HFFc6 (cell line): ENCODE data around the gene GSN. TPM values are rescaled to one million over a fixed set of nuclear protein-coding genes. Genes with fewer than 3 reads are reported as not detected.

Source experiments
- DNase-seq: peaks from one replicate; pipeline ENCODE4 v3.0.0-alpha.2; 2018
- H3K27ac Mint-ChIP-seq: 2 replicates; pipeline ENCODE4 v1.8.0; 2020; ENCODE audit warnings: mild to moderate bottlenecking, mixed read lengths
- H3K27me3 Mint-ChIP-seq: 2 replicates; pipeline ENCODE4 v1.8.0; 2021; ENCODE audit warnings: mild to moderate bottlenecking, moderate library complexity, mixed read lengths; ENCODE audit not compliant: insufficient read depth
- H3K36me3 Mint-ChIP-seq: 2 replicates; pipeline ENCODE4 v1.8.0; 2021; ENCODE audit warnings: low read depth, mixed read lengths
- H3K4me1 Mint-ChIP-seq: 2 replicates; pipeline ENCODE4 v1.8.0; 2020; ENCODE audit warnings: low read depth, mixed read lengths
- H3K4me3 Mint-ChIP-seq: 2 replicates; pipeline ENCODE4 v1.8.0; 2020; ENCODE audit warnings: mild to moderate bottlenecking, moderate library complexity, mixed read lengths
- H3K9me3 Mint-ChIP-seq: 2 replicates; pipeline ENCODE4 v1.8.0; 2020; ENCODE audit warnings: mild to moderate bottlenecking, mixed read lengths
- total RNA-seq, 6 experiments: library from RNA; stranded (reverse); fragmentation: NEBNext Ultra II Directional; extraction: Animal tissue kit (Norgen Biotek cat#: 25700); gene quantifications; 2 replicates in 1 of 6; 3 replicates in 5 of 6; pipeline ENCODE4 v1.2.3, GENCODE V29; 2021
- TF ChIP-seq, protein P1 (sequence below): fragments of 200-600 bp; sonication (generic); IDR thresholded peaks from 2 replicates; pipeline ENCODE4 v1.5.0; 2021; ENCODE audit warnings: antibody characterized with exemption, mild to moderate bottlenecking

GSN gene
- total RNA-seq, 6 experiments from 2014 or later = 288 to 394 (median 318) TPM

- TF ChIP-seq, protein P1, sequence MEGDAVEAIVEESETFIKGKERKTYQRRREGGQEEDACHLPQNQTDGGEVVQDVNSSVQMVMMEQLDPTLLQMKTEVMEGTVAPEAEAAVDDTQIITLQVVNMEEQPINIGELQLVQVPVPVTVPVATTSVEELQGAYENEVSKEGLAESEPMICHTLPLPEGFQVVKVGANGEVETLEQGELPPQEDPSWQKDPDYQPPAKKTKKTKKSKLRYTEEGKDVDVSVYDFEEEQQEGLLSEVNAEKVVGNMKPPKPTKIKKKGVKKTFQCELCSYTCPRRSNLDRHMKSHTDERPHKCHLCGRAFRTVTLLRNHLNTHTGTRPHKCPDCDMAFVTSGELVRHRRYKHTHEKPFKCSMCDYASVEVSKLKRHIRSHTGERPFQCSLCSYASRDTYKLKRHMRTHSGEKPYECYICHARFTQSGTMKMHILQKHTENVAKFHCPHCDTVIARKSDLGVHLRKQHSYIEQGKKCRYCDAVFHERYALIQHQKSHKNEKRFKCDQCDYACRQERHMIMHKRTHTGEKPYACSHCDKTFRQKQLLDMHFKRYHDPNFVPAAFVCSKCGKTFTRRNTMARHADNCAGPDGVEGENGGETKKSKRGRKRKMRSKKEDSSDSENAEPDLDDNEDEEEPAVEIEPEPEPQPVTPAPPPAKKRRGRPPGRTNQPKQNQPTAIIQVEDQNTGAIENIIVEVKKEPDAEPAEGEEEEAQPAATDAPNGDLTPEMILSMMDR = peak; percentile 93
- no peaks in the 10 kb centered on the region for H3K9me3 Mint-ChIP-seq
- H3K27me3 Mint-ChIP-seq = no peaks in the 10 kb centered on the region; the same call in 1 of the 2 replicates
- H3K4me1 Mint-ChIP-seq = peaks cover 37% of the 10 kb centered on the region
- H3K27ac Mint-ChIP-seq = no peak overlapping the region
- no peak overlapping the region for H3K4me3 Mint-ChIP-seq
- DNase-seq = peak; percentile 61
- H3K36me3 Mint-ChIP-seq = no peaks in the 10 kb centered on the region
These were observed 45.3 kb upstream of the GSN start for GRCh38 chr9:121222524-121223171.

DNA sequence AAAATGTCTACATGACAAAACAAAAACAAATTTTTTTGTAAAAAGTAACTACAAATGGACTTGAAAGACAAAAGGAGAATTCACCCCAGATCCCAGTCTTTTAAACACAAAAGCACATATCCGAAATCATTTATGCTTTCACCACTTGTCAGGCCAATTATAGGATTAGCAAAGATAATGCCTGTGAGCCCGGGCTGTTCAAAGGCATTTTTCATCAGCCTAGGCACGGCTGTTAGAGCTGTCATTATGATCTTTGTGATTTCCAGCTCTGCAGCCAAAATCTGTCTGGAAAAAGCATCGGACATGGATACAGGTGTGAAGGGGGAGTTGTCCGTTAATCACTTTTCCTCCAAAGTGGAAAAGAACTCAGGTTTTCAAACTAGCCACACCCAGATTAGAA, 42.7 kb upstream of the GSN start:
- no peak for DNase-seq
- Mint-ChIP-seq H3K9me3 (no peaks in the 10 kb centered on the region), H3K27me3 (no peaks in the 10 kb centered on the region), H3K4me1 (peaks cover 36% of the 10 kb centered on the region), H3K27ac (no peak overlapping the region), H3K4me3 (no peak overlapping the region), H3K36me3 (no peaks in the 10 kb centered on the region)
- TF ChIP-seq, protein P1 = no peak

GRCh38 chr9:121226175-121226574, 41.8 kb upstream of the GSN start:
- H3K27me3 Mint-ChIP-seq = no peaks in the 10 kb centered on the region
- H3K4me1 Mint-ChIP-seq = peaks cover 36% of the 10 kb centered on the region
- peak overlapping the region; percentile 39; the same call in 1 of the 2 replicates for H3K4me3 Mint-ChIP-seq
- DNase-seq = peak; percentile 46
- peak overlapping the region; percentile 64 for H3K27ac Mint-ChIP-seq
- TF ChIP-seq, protein P1 = no peak
- H3K36me3 Mint-ChIP-seq = no peaks in the 10 kb centered on the region
- H3K9me3 Mint-ChIP-seq = no peaks in the 10 kb centered on the region

DNA sequence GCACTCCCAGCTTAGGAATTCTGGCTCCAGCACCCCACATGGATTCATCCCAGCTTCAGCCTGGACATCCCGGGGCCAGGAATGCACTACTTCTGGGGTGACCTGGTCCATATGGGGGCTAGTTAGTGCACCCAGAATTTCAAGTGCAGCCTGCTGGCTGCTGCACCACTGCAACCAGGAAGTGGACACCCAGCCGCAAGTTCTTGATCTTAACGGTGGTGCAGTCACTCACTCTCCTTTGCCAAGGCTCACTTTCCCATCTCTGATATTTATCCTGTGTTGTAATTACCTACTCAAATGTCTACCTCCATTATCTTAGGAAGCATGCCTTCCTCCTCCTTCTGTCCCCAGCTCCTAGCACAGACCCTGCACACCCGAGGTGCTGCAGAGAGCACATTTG, 40.1 kb upstream of the GSN start:
- Mint-ChIP-seq H3K4me1 (peaks cover 40% of the 10 kb centered on the region), H3K9me3 (no peaks in the 10 kb centered on the region), H3K27me3 (no peaks in the 10 kb centered on the region), H3K36me3 (no peaks in the 10 kb centered on the region), H3K27ac (no peak overlapping the region), H3K4me3 (no peak overlapping the region)
- DNase-seq = no peak
- TF ChIP-seq, protein P1 = no peak

DNA sequence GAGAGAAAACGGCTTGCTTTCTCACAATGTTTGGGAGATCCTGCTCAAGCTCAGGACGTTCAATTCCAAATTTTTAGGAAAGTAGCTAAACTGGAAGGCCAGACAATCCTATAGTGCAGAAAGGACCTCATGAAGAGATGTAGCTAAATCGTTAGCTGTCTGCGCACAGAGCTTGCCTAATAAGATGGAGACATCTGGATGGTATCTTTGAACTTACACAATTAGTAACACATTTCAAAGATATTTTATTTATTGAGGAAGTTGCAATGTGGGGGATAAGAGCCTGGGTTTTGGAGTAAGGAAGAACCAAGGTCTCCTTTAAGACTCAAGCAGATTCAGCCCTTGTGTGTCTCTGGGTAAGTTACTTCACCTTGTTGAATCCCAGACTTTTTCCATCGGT, 37.7 kb upstream of the GSN start:
- no peak overlapping the region for H3K4me3 Mint-ChIP-seq
- H3K4me1 Mint-ChIP-seq = peaks cover 54% of the 10 kb centered on the region
- H3K36me3 Mint-ChIP-seq = no peaks in the 10 kb centered on the region
- no peak overlapping the region for H3K27ac Mint-ChIP-seq
- H3K27me3 Mint-ChIP-seq = no peaks in the 10 kb centered on the region
- TF ChIP-seq, protein P1 = no peak
- no peaks in the 10 kb centered on the region for H3K9me3 Mint-ChIP-seq
- DNase-seq = no peak
